OCI-LY7 (cell line): ENCODE data around the gene GZMM. TPM values are rescaled to one million over a fixed set of nuclear protein-coding genes. Genes with fewer than 3 reads are reported as not detected.

ENCODE experiments used
- BruUV-seq: library from RNA; stranded (reverse); fragments of 400-500 nt; replicated peaks from 2 replicates; lab custom pipeline; 2021; lab: Mats Ljungman, UMichigan
- CTCF ChIA-PET: fragments of 300-600 bp; sonication (Branson Sonifier 250); formaldehyde crosslinking; loops from one replicate; lab custom pipeline; 2022; ENCODE audit warnings: antibody characterized with exemption; ENCODE audit not compliant: unreplicated experiment; lab: Charles Lee
- POLR2A ChIA-PET: fragments of 300-600 bp; sonication (Branson Sonifier 250); formaldehyde crosslinking; loops from one replicate; lab custom pipeline; 2022; ENCODE audit warnings: antibody characterized with exemption; lab: Charles Lee
- DNase-seq: peaks from one replicate; pipeline ENCODE4 v3.0.0-alpha.2; 2015; ENCODE audit warnings: low spot score
- H2AFZ ChIP-seq: fragments of 200-600 bp; sonication (generic), shearing (Covaris generic); 2 replicates; pipeline ENCODE4 v1.6.1; 2014; ENCODE audit warnings: mild to moderate bottlenecking, antibody characterized with exemption, low read length, moderate library complexity
- H3K27ac ChIP-seq: fragments of 200-600 bp; sonication (generic); 2 replicates; pipeline ENCODE4 v1.5.1; 2014; ENCODE audit warnings: mixed run types, low read depth, mild to moderate bottlenecking, moderate library complexity, low read length, inconsistent platforms; ENCODE audit not compliant: poor library complexity, severe bottlenecking
- H3K36me3 ChIP-seq: fragments of 200-600 bp; sonication (generic); 2 replicates; pipeline ENCODE4 v1.6.1; 2014; ENCODE audit warnings: mild to moderate bottlenecking, antibody characterized with exemption, low read length, moderate library complexity, mixed read lengths; ENCODE audit not compliant: insufficient read depth
- H3K4me1 ChIP-seq: fragments of 200-600 bp; sonication (generic); 2 replicates; pipeline ENCODE4 v1.5.1; 2014; ENCODE audit warnings: mild to moderate bottlenecking, low read length; ENCODE audit not compliant: insufficient read depth, poor library complexity, severe bottlenecking
- H3K4me2 ChIP-seq: fragments of 200-600 bp; sonication (generic); 2 replicates; pipeline ENCODE4 v1.6.1; 2014; ENCODE audit warnings: mild to moderate bottlenecking, low read length
- H3K4me3 ChIP-seq: fragments of 200-600 bp; sonication (generic); 2 replicates; pipeline ENCODE4 v1.5.1; 2014; ENCODE audit warnings: mild to moderate bottlenecking, low read depth, low read length; ENCODE audit not compliant: poor library complexity, severe bottlenecking
- H3K79me2 ChIP-seq: fragments of 200-600 bp; sonication (generic); 2 replicates; pipeline ENCODE4 v1.6.1; 2016; ENCODE audit warnings: low read depth, mild to moderate bottlenecking, low read length, moderate library complexity, mixed read lengths; ENCODE audit not compliant: insufficient read depth
- H3K9me2 ChIP-seq: fragments of 200-600 bp; sonication (generic); 2 replicates; pipeline ENCODE4 v1.6.1; 2016; ENCODE audit warnings: mild to moderate bottlenecking, low read length, mixed read lengths; ENCODE audit not compliant: insufficient read depth
- H3K9me3 ChIP-seq: fragments of 200-600 bp; sonication (generic); 2 replicates; pipeline ENCODE4 v1.6.1; 2014; ENCODE audit warnings: mild to moderate bottlenecking, mixed run types, low read length, mixed read lengths
- H4K20me1 ChIP-seq: fragments of 200-600 bp; sonication (generic); 2 replicates; pipeline ENCODE4 v1.6.1; 2014; ENCODE audit warnings: mild to moderate bottlenecking, antibody characterized with exemption, low read length, moderate library complexity, mixed read lengths; ENCODE audit not compliant: insufficient read depth
- EZH2phosphoT487 ChIP-seq: fragments of 200-600 bp; sonication (generic); IDR thresholded peaks from 2 replicates; pipeline ENCODE4 v1.6.1; 2018; ENCODE audit warnings: low read depth, borderline replicate concordance, mild to moderate bottlenecking, mixed run types, antibody characterized with exemption, low read length, moderate library complexity, mixed read lengths
- intact Hi-C: fragments of 100-400 bp; cut with micrococcal nuclease; formaldehyde crosslinking; loops from one replicate; pipeline ENCODE4 v1.10.0; 2022; ENCODE audit not compliant: unreplicated experiment
- total RNA-seq, 2 experiments: library from RNA; depleted of rRNA in 1 of 2; stranded (reverse); fragments of >200 nt in 1 of 2; shearing (Covaris generic) in 1 of 2; gene quantifications; 2 replicates each; pipeline ENCODE4 v1.2.3, GENCODE V29; 2014 to 2022
- TF ChIP-seq, protein P1 (sequence below): fragments of 200-600 bp; sonication (generic); conservative IDR thresholded peaks from 2 replicates; pipeline ENCODE4 v1.5.1; 2014; ENCODE audit warnings: mild to moderate bottlenecking, antibody characterized with exemption, low read length, moderate library complexity, mixed read lengths

The GZMM gene
- total RNA-seq, 2 experiments from 2014 or later, result not detected

- no peaks in the 10 kb centered on the region for H4K20me1 ChIP-seq
- intact Hi-C loops, result no loop called here
- H3K9me3 ChIP-seq, result no peaks in the 10 kb centered on the region
Measured at GRCh38 chr19:554817-555216, 11.0 kb downstream of the GZMM start.

DNA sequence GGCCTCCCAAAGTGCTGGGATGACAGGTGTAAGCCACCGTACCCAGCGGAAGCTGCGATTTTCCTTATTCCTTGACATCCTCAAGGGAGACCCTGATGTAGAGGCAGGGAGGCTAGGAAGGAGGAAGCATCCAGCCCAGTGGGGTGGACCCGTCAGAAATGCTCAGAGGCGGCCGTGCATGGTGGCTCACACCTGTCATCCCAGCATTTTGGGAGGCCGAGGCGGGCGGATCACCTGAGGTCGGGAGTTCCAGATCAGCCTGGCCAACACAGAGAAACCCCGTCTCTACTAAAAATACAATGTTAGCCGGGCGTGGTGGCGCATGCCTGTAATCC is 11.6 kb downstream of the GZMM start:
- TF ChIP-seq, protein P1, sequence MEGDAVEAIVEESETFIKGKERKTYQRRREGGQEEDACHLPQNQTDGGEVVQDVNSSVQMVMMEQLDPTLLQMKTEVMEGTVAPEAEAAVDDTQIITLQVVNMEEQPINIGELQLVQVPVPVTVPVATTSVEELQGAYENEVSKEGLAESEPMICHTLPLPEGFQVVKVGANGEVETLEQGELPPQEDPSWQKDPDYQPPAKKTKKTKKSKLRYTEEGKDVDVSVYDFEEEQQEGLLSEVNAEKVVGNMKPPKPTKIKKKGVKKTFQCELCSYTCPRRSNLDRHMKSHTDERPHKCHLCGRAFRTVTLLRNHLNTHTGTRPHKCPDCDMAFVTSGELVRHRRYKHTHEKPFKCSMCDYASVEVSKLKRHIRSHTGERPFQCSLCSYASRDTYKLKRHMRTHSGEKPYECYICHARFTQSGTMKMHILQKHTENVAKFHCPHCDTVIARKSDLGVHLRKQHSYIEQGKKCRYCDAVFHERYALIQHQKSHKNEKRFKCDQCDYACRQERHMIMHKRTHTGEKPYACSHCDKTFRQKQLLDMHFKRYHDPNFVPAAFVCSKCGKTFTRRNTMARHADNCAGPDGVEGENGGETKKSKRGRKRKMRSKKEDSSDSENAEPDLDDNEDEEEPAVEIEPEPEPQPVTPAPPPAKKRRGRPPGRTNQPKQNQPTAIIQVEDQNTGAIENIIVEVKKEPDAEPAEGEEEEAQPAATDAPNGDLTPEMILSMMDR, result no peak
- TF ChIP-seq EZH2phosphoT487, result no peak
- POLR2A ChIA-PET, result no interaction called here

More at GRCh38 chr19:554817-555216, 11.0 kb downstream of the GZMM start:
- no peak for TF ChIP-seq EZH2phosphoT487
- TF ChIP-seq, protein P1, result no peak
- H3K9me2 ChIP-seq, result no peaks in the 10 kb centered on the region
- no peaks in the 10 kb centered on the region for H3K36me3 ChIP-seq
- CTCF ChIA-PET, result no interaction called here
- H3K4me3 ChIP-seq, result no peak overlapping the region
- H3K27ac ChIP-seq, result no peak overlapping the region
- BruUV-seq, result no TSS peak
- H3K4me2 ChIP-seq, result no peak overlapping the region
- H2AFZ ChIP-seq, result no peak overlapping the region
- DNase-seq, result no peak
- POLR2A ChIA-PET, result no interaction called here
- no peaks in the 10 kb centered on the region for H3K4me1 ChIP-seq
- H3K79me2 ChIP-seq, result no peaks in the 10 kb centered on the region

DNA sequence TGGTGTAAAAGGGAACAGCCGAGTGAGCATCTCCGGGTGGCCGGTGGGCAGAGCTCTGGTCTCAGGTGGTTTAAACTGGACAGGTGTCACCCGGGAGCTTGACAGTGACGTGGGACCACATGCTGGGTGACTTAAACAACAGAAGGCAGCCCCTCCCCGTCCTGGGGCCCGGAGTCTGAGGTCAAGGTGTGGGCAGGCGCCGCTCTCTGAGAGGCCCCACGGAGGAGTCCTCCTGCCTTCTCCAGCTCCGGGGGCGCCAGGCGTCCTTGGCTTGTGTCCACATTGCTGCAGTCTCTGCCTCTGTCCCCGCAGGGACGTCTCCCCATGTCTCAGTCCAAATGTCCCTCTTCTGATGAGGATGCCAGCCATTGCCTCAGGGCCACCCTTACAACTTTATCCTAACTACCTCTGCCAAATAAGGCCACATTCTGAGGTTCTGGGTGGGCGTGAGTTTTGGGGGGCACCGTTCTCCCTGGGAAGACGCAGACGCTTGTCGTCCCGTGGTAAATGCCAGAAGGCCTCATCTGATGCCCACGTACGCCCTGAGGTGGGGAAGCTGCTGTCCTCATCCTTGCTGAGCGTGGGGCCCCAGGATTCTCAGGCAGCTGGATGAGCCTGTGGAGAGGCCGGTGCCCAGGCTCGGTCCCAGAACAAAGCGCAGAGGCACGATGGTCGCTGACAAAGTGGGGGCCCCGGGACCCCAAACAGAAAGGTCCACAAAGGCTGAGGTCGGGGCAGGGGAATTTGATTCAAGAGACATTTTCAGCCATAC is 12.9 kb downstream of the GZMM start:
- no peak for DNase-seq
- ChIA-PET POLR2A (no interaction called here), CTCF (no interaction called here)
- no peaks in the 10 kb centered on the region for H3K4me1 ChIP-seq
- no peaks in the 10 kb centered on the region for H4K20me1 ChIP-seq
- H3K79me2 ChIP-seq, result no peaks in the 10 kb centered on the region
- H3K4me2 ChIP-seq, result no peak overlapping the region
- BruUV-seq, result no TSS peak
- no peaks in the 10 kb centered on the region for H3K9me2 ChIP-seq
- no peak overlapping the region for H3K4me3 ChIP-seq
- TF ChIP-seq, protein P1, result no peak
- no peak for TF ChIP-seq EZH2phosphoT487
- intact Hi-C loops, result no loop called here
- H3K27ac ChIP-seq, result no peak overlapping the region
- H3K36me3 ChIP-seq, result no peaks in the 10 kb centered on the region
- H2AFZ ChIP-seq, result no peak overlapping the region
- H3K9me3 ChIP-seq, result no peaks in the 10 kb centered on the region

More for the DNA sequence above, 11.6 kb downstream of the GZMM start:
- Histone ChIP-seq H3K27ac (no peak overlapping the region), H3K4me1 (no peaks in the 10 kb centered on the region), H3K79me2 (no peaks in the 10 kb centered on the region), H2AFZ (no peak overlapping the region), H4K20me1 (no peaks in the 10 kb centered on the region), H3K4me2 (no peak overlapping the region), H3K9me3 (no peaks in the 10 kb centered on the region), H3K4me3 (no peak overlapping the region), H3K36me3 (no peaks in the 10 kb centered on the region), H3K9me2 (no peaks in the 10 kb centered on the region)
- intact Hi-C loops, result no loop called here
- no TSS peak for BruUV-seq
- DNase-seq, result no peak
- CTCF ChIA-PET, result no interaction called here
